ENCODE measurements around the gene SEMA5A. TPM values are rescaled to one million over a fixed set of nuclear protein-coding genes. Genes with fewer than 3 reads are reported as not detected.

SEMA5A gene
- total RNA-seq, 4 donors from 2014 or later, result 2.4 to 129 (median 10.0) TPM

DNA sequence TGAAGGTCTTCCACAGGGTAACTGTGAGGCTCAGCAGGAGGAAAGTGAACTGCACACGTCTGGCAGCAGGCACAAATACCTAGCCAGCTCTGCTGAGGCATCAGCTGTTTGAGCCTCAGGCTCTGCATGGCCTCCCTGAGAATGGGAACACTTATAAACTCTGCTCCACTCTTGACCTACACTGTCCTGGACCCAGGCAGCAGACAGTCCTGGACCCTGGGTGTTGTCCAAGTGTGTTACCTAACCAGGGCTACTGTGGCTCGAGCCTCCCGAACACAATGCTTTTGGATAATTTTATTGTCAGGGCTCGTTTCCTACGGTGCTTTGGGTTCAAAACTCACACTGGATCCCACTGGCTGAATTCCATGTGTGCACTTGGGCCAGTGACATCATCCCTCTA is 497.9 kb downstream of the SEMA5A start:
- TF ChIP-seq, protein P1, sequence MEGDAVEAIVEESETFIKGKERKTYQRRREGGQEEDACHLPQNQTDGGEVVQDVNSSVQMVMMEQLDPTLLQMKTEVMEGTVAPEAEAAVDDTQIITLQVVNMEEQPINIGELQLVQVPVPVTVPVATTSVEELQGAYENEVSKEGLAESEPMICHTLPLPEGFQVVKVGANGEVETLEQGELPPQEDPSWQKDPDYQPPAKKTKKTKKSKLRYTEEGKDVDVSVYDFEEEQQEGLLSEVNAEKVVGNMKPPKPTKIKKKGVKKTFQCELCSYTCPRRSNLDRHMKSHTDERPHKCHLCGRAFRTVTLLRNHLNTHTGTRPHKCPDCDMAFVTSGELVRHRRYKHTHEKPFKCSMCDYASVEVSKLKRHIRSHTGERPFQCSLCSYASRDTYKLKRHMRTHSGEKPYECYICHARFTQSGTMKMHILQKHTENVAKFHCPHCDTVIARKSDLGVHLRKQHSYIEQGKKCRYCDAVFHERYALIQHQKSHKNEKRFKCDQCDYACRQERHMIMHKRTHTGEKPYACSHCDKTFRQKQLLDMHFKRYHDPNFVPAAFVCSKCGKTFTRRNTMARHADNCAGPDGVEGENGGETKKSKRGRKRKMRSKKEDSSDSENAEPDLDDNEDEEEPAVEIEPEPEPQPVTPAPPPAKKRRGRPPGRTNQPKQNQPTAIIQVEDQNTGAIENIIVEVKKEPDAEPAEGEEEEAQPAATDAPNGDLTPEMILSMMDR (IDR thresholded peaks at IDR 0.05), result no peak
- TF ChIP-seq POLR2A (IDR thresholded peaks at IDR 0.05), result no peak
- H3K4me1 ChIP-seq, result no peaks in the 10 kb centered on the region
- no peaks in the 10 kb centered on the region for H3K36me3 ChIP-seq
- DNase-seq, result no peak
- H3K9me3 ChIP-seq, result no peaks in the 10 kb centered on the region
- intact Hi-C loops (cut with DNase I; ENCODE audit: low total_unique reads), result no loop called here
- H3K27ac ChIP-seq, result no peak overlapping the region
- no peak overlapping the region for H3K4me3 ChIP-seq
- H3K27me3 ChIP-seq, result no peaks in the 10 kb centered on the region

DNA sequence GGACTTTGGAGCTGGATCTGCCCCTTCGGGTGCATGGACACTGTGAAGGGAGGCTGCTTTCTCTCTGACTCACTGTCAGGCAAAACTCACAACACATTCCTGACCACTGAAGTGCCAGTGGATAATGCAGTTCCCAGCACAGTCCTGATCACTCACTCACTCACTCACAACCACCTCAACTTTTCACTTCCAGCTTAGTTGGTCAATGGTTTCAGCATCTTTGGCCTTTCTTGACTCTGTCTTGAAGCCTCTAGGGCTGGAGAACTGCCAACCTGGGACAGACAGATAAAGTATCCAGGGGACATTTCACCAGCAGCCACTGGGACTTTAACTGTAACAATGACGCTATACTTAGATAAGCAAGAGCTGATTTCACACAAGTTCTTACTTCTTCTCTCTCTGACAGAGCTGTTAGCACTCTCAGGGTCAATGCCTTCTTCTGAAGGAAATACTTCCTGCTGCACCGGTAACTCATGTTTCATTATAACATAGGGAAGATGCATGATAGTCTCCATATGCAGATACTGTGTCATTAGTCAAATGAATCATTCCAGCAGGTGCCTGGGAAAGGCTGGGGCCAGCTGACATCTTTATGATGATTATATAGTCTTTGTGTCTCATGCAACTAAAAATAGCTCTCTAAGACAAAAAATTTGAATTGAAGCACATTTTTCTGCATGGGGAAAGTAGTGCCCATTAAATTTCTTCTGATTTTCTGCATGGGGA is 499.0 kb downstream of the SEMA5A start:
- no peaks in the 10 kb centered on the region for H3K4me1 ChIP-seq
- H3K27ac ChIP-seq, result no peak overlapping the region
- DNase-seq, result peak in 1 of 2 donors; percentile 30
- H3K9me3 ChIP-seq, result no peaks in the 10 kb centered on the region
- H3K36me3 ChIP-seq, result no peaks in the 10 kb centered on the region
- intact Hi-C loops (cut with DNase I; ENCODE audit: low total_unique reads), result no loop called here
- TF ChIP-seq, protein P1 (IDR thresholded peaks at IDR 0.05), result no peak
- no peak overlapping the region for H3K4me3 ChIP-seq
- no peaks in the 10 kb centered on the region for H3K27me3 ChIP-seq

DNA sequence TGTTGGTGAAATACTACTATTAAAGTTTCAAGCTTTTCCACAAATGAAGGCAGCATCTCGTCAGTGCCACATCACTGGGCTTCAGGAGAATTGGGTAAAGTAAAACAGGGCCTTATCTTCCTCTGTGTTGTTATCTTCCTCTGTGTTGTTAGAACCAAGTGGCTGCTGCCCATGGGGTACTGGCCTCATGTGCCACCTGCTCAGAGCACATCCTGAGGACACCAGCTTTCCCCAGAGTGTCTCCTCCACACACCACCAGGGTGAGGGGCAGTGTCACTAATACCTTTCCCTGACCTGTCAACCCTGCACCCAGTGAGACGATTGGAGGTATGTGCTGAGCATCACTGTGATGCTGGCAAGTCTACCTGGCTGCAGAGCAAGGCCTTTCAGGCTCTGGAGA is 499.9 kb downstream of the SEMA5A start:
- intact Hi-C loops (cut with DNase I; ENCODE audit: low total_unique reads), result no loop called here
- no peak overlapping the region for H3K27ac ChIP-seq
- DNase-seq, result no peak

DNA sequence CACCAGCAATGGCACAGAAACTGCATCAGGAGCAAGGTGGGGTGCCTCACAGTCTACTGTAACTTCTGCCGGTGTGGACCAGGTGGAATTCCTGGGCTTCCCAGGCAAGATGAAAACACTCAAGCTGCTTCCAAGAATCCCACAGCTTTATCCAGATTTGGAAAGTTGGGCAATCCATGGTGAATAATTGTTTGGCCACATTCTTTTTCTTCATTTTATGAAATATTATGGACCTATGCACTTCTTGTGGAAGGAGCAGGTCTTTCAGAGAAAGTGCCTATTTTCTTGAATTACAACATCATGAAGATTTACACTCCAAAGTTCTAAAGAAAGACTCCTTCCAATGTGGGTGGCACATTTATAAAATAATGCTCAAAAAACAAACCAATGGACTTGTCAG is 503.6 kb downstream of the SEMA5A start:
- Histone ChIP-seq H3K36me3 (no peaks in the 10 kb centered on the region), H3K4me1 (no peaks in the 10 kb centered on the region), H3K9me3 (no peaks in the 10 kb centered on the region), H3K27me3 (no peaks in the 10 kb centered on the region), H3K4me3 (no peak overlapping the region), H3K27ac (no peak overlapping the region)
- TF ChIP-seq POLR2A (IDR thresholded peaks at IDR 0.05), result no peak
- TF ChIP-seq, protein P1 (IDR thresholded peaks at IDR 0.05), result no peak
- intact Hi-C loops (cut with DNase I; ENCODE audit: low total_unique reads), result no loop called here
- DNase-seq, result no peak

More for the DNA sequence above, 499.9 kb downstream of the SEMA5A start:
- no peaks in the 10 kb centered on the region for H3K4me1 ChIP-seq
- H3K27me3 ChIP-seq, result no peaks in the 10 kb centered on the region
- TF ChIP-seq, protein P1 (IDR thresholded peaks at IDR 0.05), result no peak
- TF ChIP-seq POLR2A (IDR thresholded peaks at IDR 0.05), result no peak
- no peak overlapping the region for H3K4me3 ChIP-seq
- no peaks in the 10 kb centered on the region for H3K36me3 ChIP-seq
- H3K9me3 ChIP-seq, result no peaks in the 10 kb centered on the region

DNA sequence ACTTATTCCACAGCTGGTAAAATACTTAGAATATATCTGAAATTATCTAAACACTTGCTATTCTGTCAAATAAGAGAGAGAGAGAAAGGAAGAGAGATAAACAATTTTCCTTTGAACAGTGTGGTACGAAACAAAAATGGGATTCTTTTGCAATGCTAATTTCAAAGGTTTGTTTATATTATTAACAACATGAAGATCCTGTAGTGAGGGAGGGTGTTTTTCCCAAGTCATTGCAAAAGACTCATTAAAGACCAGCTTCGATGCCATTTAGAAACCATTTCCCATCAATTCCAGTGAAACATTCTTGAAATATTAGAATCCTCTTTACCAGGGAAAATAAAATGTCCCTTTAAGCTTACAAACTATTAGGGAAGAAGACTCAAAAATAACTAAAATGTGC is 505.4 kb downstream of the SEMA5A start:
- intact Hi-C loops (cut with DNase I; ENCODE audit: low total_unique reads), result no loop called here
- H3K27ac ChIP-seq, result no peak overlapping the region
- no peaks in the 10 kb centered on the region for H3K4me1 ChIP-seq
- H3K9me3 ChIP-seq, result no peaks in the 10 kb centered on the region
- no peak for TF ChIP-seq POLR2A (IDR thresholded peaks at IDR 0.05)
- TF ChIP-seq, protein P1 (IDR thresholded peaks at IDR 0.05), result no peak
- DNase-seq, result no peak
- no peaks in the 10 kb centered on the region for H3K36me3 ChIP-seq
- no peak overlapping the region for H3K4me3 ChIP-seq
- no peaks in the 10 kb centered on the region for H3K27me3 ChIP-seq

Data from uterus (tissue), 4 donors.